ENCODE measurements around the gene ACSS1.

- TF ChIP-seq POLR2AphosphoS5 (IDR thresholded peaks at IDR 0.05) (no peak), CTCF (IDR thresholded peaks at IDR 0.05) (no peak), EP300 (IDR thresholded peaks at IDR 0.05) (no peak), POLR2A (IDR thresholded peaks at IDR 0.05) (no peak)
These were observed 80.1 kb downstream of the ACSS1 start for GRCh38 chr20:24977797-24978196.

All from upper lobe of left lung (tissue), 4 donors.